Left lobe of liver (tissue), 2 donors: ENCODE data around the gene OR13J1. TPM values are rescaled to one million over a fixed set of nuclear protein-coding genes. Genes with fewer than 3 reads are reported as not detected.

ENCODE experiments used
- ATAC-seq: fragments of 200-7000 bp; cut with Tn5 transposase; one replicate; pipeline ENCODE4 v1.9.1; 2020; ENCODE audit warnings: mild to moderate bottlenecking, moderate library complexity
- DNase-seq: peaks from one replicate; pipeline ENCODE4 v3.0.0-alpha.2; 2020; ENCODE audit warnings: low spot score
- total RNA-seq: library from RNA; stranded (reverse); gene quantifications from one replicate; pipeline ENCODE4 v1.2.1, GENCODE V29; 2021
- donor health status: DM: no; HTN: no; CAD: no; lungs with moderate emphysema.
- donor health status: DM: no; HTN: yes; CAD: no.

The OR13J1 gene
- total RNA-seq, 1 donor from 2014 or later: not detected

- ATAC-seq: no peak
- DNase-seq: no peak
Observed at GRCh38 chr9:35859990-35860339, 10.2 kb downstream of the OR13J1 start.

GRCh38 chr9:35859310-35859989 lies 10.8 kb downstream of the OR13J1 start:
- ATAC-seq: peak; percentile 19
- no peak for DNase-seq

GRCh38 chr9:35858458-35858857 lies 11.7 kb downstream of the OR13J1 start:
- ATAC-seq (no peak), DNase-seq (no peak)

- ATAC-seq (no peak), DNase-seq (peak; percentile 22)
Observed at GRCh38 chr9:35856882-35857281, 13.3 kb downstream of the OR13J1 start.

- no peak for ATAC-seq
Observed at GRCh38 chr9:35856206-35856605, 14.0 kb downstream of the OR13J1 start.

GRCh38 chr9:35854091-35854762 lies 16.0 kb downstream of the OR13J1 start:
- DNase-seq: no peak

More at GRCh38 chr9:35856206-35856605, 14.0 kb downstream of the OR13J1 start:
- DNase-seq: no peak

GRCh38 chr9:35852876-35853865 lies 17.0 kb downstream of the OR13J1 start:
- peak; percentile 38 for DNase-seq
- no peak for ATAC-seq

More at GRCh38 chr9:35854091-35854762, 16.0 kb downstream of the OR13J1 start:
- ATAC-seq: no peak

GRCh38 chr9:35852267-35852815 lies 17.9 kb downstream of the OR13J1 start:
- no peak for ATAC-seq
- DNase-seq: peak; percentile 11

- ATAC-seq (no peak), DNase-seq (no peak)
Observed at GRCh38 chr9:35847792-35848572, 22.2 kb downstream of the OR13J1 start.

- DNase-seq: no peak
- ATAC-seq: no peak
Observed at GRCh38 chr9:35845824-35846771, 24.1 kb downstream of the OR13J1 start.

- ATAC-seq: peak; percentile 67
- DNase-seq: no peak
Observed at GRCh38 chr9:35844628-35845270, 25.5 kb downstream of the OR13J1 start.

- no peak for ATAC-seq
Observed at GRCh38 chr9:35842795-35843194, 27.4 kb downstream of the OR13J1 start.

GRCh38 chr9:35842020-35842745 lies 28.0 kb downstream of the OR13J1 start:
- ATAC-seq (no peak), DNase-seq (no peak)

More at GRCh38 chr9:35842795-35843194, 27.4 kb downstream of the OR13J1 start:
- DNase-seq: no peak

- no peak for ATAC-seq
- no peak for DNase-seq
Observed at GRCh38 chr9:35841645-35841900, 28.6 kb downstream of the OR13J1 start.

- ATAC-seq: no peak
- no peak for DNase-seq
Observed at GRCh38 chr9:35840881-35841644, 29.1 kb downstream of the OR13J1 start.

- ATAC-seq: no peak
- no peak for DNase-seq
Observed at GRCh38 chr9:35839926-35840325, 30.3 kb downstream of the OR13J1 start.

- no peak for DNase-seq
- no peak for ATAC-seq
Observed at GRCh38 chr9:35836595-35836994, 33.6 kb downstream of the OR13J1 start.
